GM18520 (cell line): ENCODE results near the gene PLA2G4E.

Experiments used
- ATAC-seq: cut with Tn5 transposase; IDR thresholded peaks from one replicate; pipeline ENCODE4 v1.9.1; 2021; ENCODE audit not compliant: unreplicated experiment

PLA2G4E gene

GRCh38 chr15:42053914-42054313 is 33.1 kb upstream of the PLA2G4E start:
- no peak for ATAC-seq

- no peak for ATAC-seq
These were observed 32.2 kb upstream of the PLA2G4E start for GRCh38 chr15:42053010-42053409.

GRCh38 chr15:42050484-42051255 is 29.8 kb upstream of the PLA2G4E start:
- ATAC-seq = no peak

- ATAC-seq = no peak
These were observed 28.0 kb upstream of the PLA2G4E start for GRCh38 chr15:42048821-42049200.

GRCh38 chr15:42048080-42048820 is 27.4 kb upstream of the PLA2G4E start:
- ATAC-seq = no peak

GRCh38 chr15:42046597-42046996 is 25.8 kb upstream of the PLA2G4E start:
- ATAC-seq = no peak

GRCh38 chr15:42045211-42045615 is 24.4 kb upstream of the PLA2G4E start:
- ATAC-seq = no peak

GRCh38 chr15:42042602-42043400 is 22.0 kb upstream of the PLA2G4E start:
- no peak for ATAC-seq

GRCh38 chr15:42038401-42038800 is 17.6 kb upstream of the PLA2G4E start:
- ATAC-seq = no peak

- no peak for ATAC-seq
These were observed 16.8 kb upstream of the PLA2G4E start for GRCh38 chr15:42037656-42038055.

GRCh38 chr15:42036966-42037365 is 16.1 kb upstream of the PLA2G4E start:
- ATAC-seq = no peak

- ATAC-seq = no peak
These were observed 15.5 kb upstream of the PLA2G4E start for GRCh38 chr15:42036112-42036905.

GRCh38 chr15:42035435-42035761 is 14.6 kb upstream of the PLA2G4E start:
- peak; percentile 41 for ATAC-seq

GRCh38 chr15:42034628-42035434 is 14.0 kb upstream of the PLA2G4E start:
- ATAC-seq = no peak

- no peak for ATAC-seq
These were observed 12.5 kb upstream of the PLA2G4E start for GRCh38 chr15:42033214-42033873.

- ATAC-seq = no peak
These were observed 11.8 kb upstream of the PLA2G4E start for GRCh38 chr15:42032376-42033213.

- no peak for ATAC-seq
These were observed 10.5 kb upstream of the PLA2G4E start for GRCh38 chr15:42031198-42031915.

- ATAC-seq = no peak
These were observed 6.7 kb upstream of the PLA2G4E start for GRCh38 chr15:42027521-42027920.
